Measurements from ENCODE around the gene NANOG.

GRCh38 chr12:7801460-7801859 is 12.3 kb downstream of the NANOG start:
- TF ChIP-seq POLR2A (IDR thresholded peaks at IDR 0.05; ENCODE audit: extremely low read depth, insufficient read length) (no peak), CTCF (IDR thresholded peaks at IDR 0.05; ENCODE audit: low read depth, low read length) (no peak)

Data from NB4 (cell line).